ENCODE results near the gene ADGRL3.

The ADGRL3 gene

GRCh38 chr4:61243962-61244361 is 43.8 kb downstream of the ADGRL3 start:
- H3K9me3 ChIP-seq (ENCODE audit: control insufficient read depth, insufficient read depth, low read length): no peaks in the 10 kb centered on the region
- no peaks in the 10 kb centered on the region for H3K36me3 ChIP-seq (ENCODE audit: control insufficient read depth, insufficient read depth, low read length)
- H3K4me1 ChIP-seq (ENCODE audit: control insufficient read depth, insufficient read depth, low read length): peaks cover 8% of the 10 kb centered on the region
- H3K9ac ChIP-seq (ENCODE audit: low read depth, low read length): no peak overlapping the region
- H3K4me3 ChIP-seq (ENCODE audit: low read depth, low read length): no peak overlapping the region
- H3K27me3 ChIP-seq (ENCODE audit: control insufficient read depth, insufficient read depth, low read length): no peaks in the 10 kb centered on the region

GRCh38 chr4:61245069-61245714 is 45.1 kb downstream of the ADGRL3 start:
- Histone ChIP-seq H3K27me3 (ENCODE audit: control insufficient read depth, insufficient read depth, low read length) (no peaks in the 10 kb centered on the region), H3K9ac (ENCODE audit: low read depth, low read length) (no peak overlapping the region), H3K36me3 (ENCODE audit: control insufficient read depth, insufficient read depth, low read length) (no peaks in the 10 kb centered on the region), H3K4me3 (ENCODE audit: low read depth, low read length) (no peak overlapping the region), H3K4me1 (ENCODE audit: control insufficient read depth, insufficient read depth, low read length) (peaks cover 6% of the 10 kb centered on the region), H3K9me3 (ENCODE audit: control insufficient read depth, insufficient read depth, low read length) (no peaks in the 10 kb centered on the region)

GRCh38 chr4:61246034-61246433 is 45.9 kb downstream of the ADGRL3 start:
- Histone ChIP-seq H3K4me3 (ENCODE audit: low read depth, low read length) (no peak overlapping the region), H3K4me1 (ENCODE audit: control insufficient read depth, insufficient read depth, low read length) (peaks cover 6% of the 10 kb centered on the region), H3K9ac (ENCODE audit: low read depth, low read length) (no peak overlapping the region), H3K9me3 (ENCODE audit: control insufficient read depth, insufficient read depth, low read length) (no peaks in the 10 kb centered on the region), H3K36me3 (ENCODE audit: control insufficient read depth, insufficient read depth, low read length) (no peaks in the 10 kb centered on the region), H3K27me3 (ENCODE audit: control insufficient read depth, insufficient read depth, low read length) (no peaks in the 10 kb centered on the region)

GRCh38 chr4:61248705-61249104 is 48.6 kb downstream of the ADGRL3 start:
- Histone ChIP-seq H3K4me1 (ENCODE audit: control insufficient read depth, insufficient read depth, low read length) (peaks cover 6% of the 10 kb centered on the region), H3K36me3 (ENCODE audit: control insufficient read depth, insufficient read depth, low read length) (no peaks in the 10 kb centered on the region), H3K27me3 (ENCODE audit: control insufficient read depth, insufficient read depth, low read length) (no peaks in the 10 kb centered on the region), H3K9ac (ENCODE audit: low read depth, low read length) (no peak overlapping the region), H3K4me3 (ENCODE audit: low read depth, low read length) (no peak overlapping the region), H3K9me3 (ENCODE audit: control insufficient read depth, insufficient read depth, low read length) (no peaks in the 10 kb centered on the region)

GRCh38 chr4:61251129-61251528 is 51.0 kb downstream of the ADGRL3 start:
- Histone ChIP-seq H3K36me3 (ENCODE audit: control insufficient read depth, insufficient read depth, low read length) (no peaks in the 10 kb centered on the region), H3K9me3 (ENCODE audit: control insufficient read depth, insufficient read depth, low read length) (no peaks in the 10 kb centered on the region), H3K4me3 (ENCODE audit: low read depth, low read length) (no peak overlapping the region), H3K27me3 (ENCODE audit: control insufficient read depth, insufficient read depth, low read length) (no peaks in the 10 kb centered on the region), H3K9ac (ENCODE audit: low read depth, low read length) (no peak overlapping the region), H3K4me1 (ENCODE audit: control insufficient read depth, insufficient read depth, low read length) (no peaks in the 10 kb centered on the region)

- H3K9ac ChIP-seq (ENCODE audit: low read depth, low read length): no peak overlapping the region
- H3K27me3 ChIP-seq (ENCODE audit: control insufficient read depth, insufficient read depth, low read length): no peaks in the 10 kb centered on the region
- no peaks in the 10 kb centered on the region for H3K4me1 ChIP-seq (ENCODE audit: control insufficient read depth, insufficient read depth, low read length)
- no peaks in the 10 kb centered on the region for H3K36me3 ChIP-seq (ENCODE audit: control insufficient read depth, insufficient read depth, low read length)
- H3K9me3 ChIP-seq (ENCODE audit: control insufficient read depth, insufficient read depth, low read length): no peaks in the 10 kb centered on the region
- H3K4me3 ChIP-seq (ENCODE audit: low read depth, low read length): no peak overlapping the region
Observed at GRCh38 chr4:61254406-61254805, 54.3 kb downstream of the ADGRL3 start.

GRCh38 chr4:61273233-61273632 is 73.1 kb downstream of the ADGRL3 start:
- no peaks in the 10 kb centered on the region for H3K36me3 ChIP-seq (ENCODE audit: control insufficient read depth, insufficient read depth, low read length)
- no peak overlapping the region for H3K9ac ChIP-seq (ENCODE audit: low read depth, low read length)
- H3K9me3 ChIP-seq (ENCODE audit: control insufficient read depth, insufficient read depth, low read length): no peaks in the 10 kb centered on the region
- no peak overlapping the region for H3K4me3 ChIP-seq (ENCODE audit: low read depth, low read length)
- H3K27me3 ChIP-seq (ENCODE audit: control insufficient read depth, insufficient read depth, low read length): no peaks in the 10 kb centered on the region
- peaks cover 6% of the 10 kb centered on the region for H3K4me1 ChIP-seq (ENCODE audit: control insufficient read depth, insufficient read depth, low read length)

GRCh38 chr4:61274286-61274685 is 74.2 kb downstream of the ADGRL3 start:
- no peaks in the 10 kb centered on the region for H3K27me3 ChIP-seq (ENCODE audit: control insufficient read depth, insufficient read depth, low read length)
- H3K9ac ChIP-seq (ENCODE audit: low read depth, low read length): no peak overlapping the region
- no peaks in the 10 kb centered on the region for H3K36me3 ChIP-seq (ENCODE audit: control insufficient read depth, insufficient read depth, low read length)
- H3K4me3 ChIP-seq (ENCODE audit: low read depth, low read length): no peak overlapping the region
- no peaks in the 10 kb centered on the region for H3K9me3 ChIP-seq (ENCODE audit: control insufficient read depth, insufficient read depth, low read length)
- peaks cover 6% of the 10 kb centered on the region for H3K4me1 ChIP-seq (ENCODE audit: control insufficient read depth, insufficient read depth, low read length)

GRCh38 chr4:61275241-61275640 is 75.1 kb downstream of the ADGRL3 start:
- Histone ChIP-seq H3K27me3 (ENCODE audit: control insufficient read depth, insufficient read depth, low read length) (no peaks in the 10 kb centered on the region), H3K4me1 (ENCODE audit: control insufficient read depth, insufficient read depth, low read length) (peaks cover 6% of the 10 kb centered on the region), H3K9me3 (ENCODE audit: control insufficient read depth, insufficient read depth, low read length) (no peaks in the 10 kb centered on the region), H3K36me3 (ENCODE audit: control insufficient read depth, insufficient read depth, low read length) (no peaks in the 10 kb centered on the region), H3K4me3 (ENCODE audit: low read depth, low read length) (no peak overlapping the region), H3K9ac (ENCODE audit: low read depth, low read length) (no peak overlapping the region)

- Histone ChIP-seq H3K4me1 (ENCODE audit: control insufficient read depth, insufficient read depth, low read length) (peaks cover 6% of the 10 kb centered on the region), H3K4me3 (ENCODE audit: low read depth, low read length) (no peak overlapping the region), H3K27me3 (ENCODE audit: control insufficient read depth, insufficient read depth, low read length) (no peaks in the 10 kb centered on the region), H3K36me3 (ENCODE audit: control insufficient read depth, insufficient read depth, low read length) (no peaks in the 10 kb centered on the region), H3K9ac (ENCODE audit: low read depth, low read length) (no peak overlapping the region), H3K9me3 (ENCODE audit: control insufficient read depth, insufficient read depth, low read length) (no peaks in the 10 kb centered on the region)
Observed at GRCh38 chr4:61276029-61276428, 75.9 kb downstream of the ADGRL3 start.

- H3K36me3 ChIP-seq (ENCODE audit: control insufficient read depth, insufficient read depth, low read length): no peaks in the 10 kb centered on the region
- H3K9ac ChIP-seq (ENCODE audit: low read depth, low read length): no peak overlapping the region
- H3K4me1 ChIP-seq (ENCODE audit: control insufficient read depth, insufficient read depth, low read length): no peaks in the 10 kb centered on the region
- no peaks in the 10 kb centered on the region for H3K27me3 ChIP-seq (ENCODE audit: control insufficient read depth, insufficient read depth, low read length)
- no peak overlapping the region for H3K4me3 ChIP-seq (ENCODE audit: low read depth, low read length)
- no peaks in the 10 kb centered on the region for H3K9me3 ChIP-seq (ENCODE audit: control insufficient read depth, insufficient read depth, low read length)
Observed at GRCh38 chr4:61277785-61278760, 77.9 kb downstream of the ADGRL3 start.

GRCh38 chr4:61292322-61292721 is 92.2 kb downstream of the ADGRL3 start:
- Histone ChIP-seq H3K4me3 (ENCODE audit: low read depth, low read length) (no peak overlapping the region), H3K36me3 (ENCODE audit: control insufficient read depth, insufficient read depth, low read length) (no peaks in the 10 kb centered on the region), H3K9me3 (ENCODE audit: control insufficient read depth, insufficient read depth, low read length) (no peaks in the 10 kb centered on the region), H3K27me3 (ENCODE audit: control insufficient read depth, insufficient read depth, low read length) (no peaks in the 10 kb centered on the region), H3K4me1 (ENCODE audit: control insufficient read depth, insufficient read depth, low read length) (no peaks in the 10 kb centered on the region), H3K9ac (ENCODE audit: low read depth, low read length) (no peak overlapping the region)
